ENCODE measurements around the gene PGK2. TPM values are rescaled to one million over a fixed set of nuclear protein-coding genes. Genes with fewer than 3 reads are reported as not detected.
"Not testable (repeated sequence)": the region's sequence is repeated elsewhere in the genome, so short reads cannot be mapped to it uniquely, and the experiment has no call there.

The PGK2 gene
- total and polyA plus RNA-seq, 9 donors, result not detected

DNA sequence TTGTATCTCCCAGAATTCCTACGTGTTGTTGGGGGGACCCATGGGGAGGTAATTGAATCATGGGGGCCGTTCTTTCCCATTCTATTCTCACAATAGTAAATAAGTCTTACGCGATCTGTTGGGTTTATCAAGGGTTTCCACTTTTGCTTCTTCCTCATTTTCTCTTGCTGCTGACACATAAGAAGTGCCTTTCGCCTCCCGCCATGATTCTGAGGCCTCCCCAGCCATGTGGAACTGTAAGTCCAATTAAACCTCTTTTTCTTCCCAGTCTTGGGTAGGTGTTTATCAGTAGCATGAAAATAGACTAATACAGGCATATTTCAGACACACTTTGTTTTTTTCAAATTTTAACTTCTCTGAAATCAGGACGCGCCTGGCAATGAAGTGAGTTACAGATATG lies 14.4 kb upstream of the PGK2 start:
- no peak overlapping the region for H3K4me3 ChIP-seq
- H3K27me3 ChIP-seq, result no peaks in the 10 kb centered on the region
- H3K9me3 ChIP-seq, result no peaks in the 10 kb centered on the region
- WGBS, 3 donors, result 93 to 94% (median 93%) methylated on average over 8 of the region's 8 CpGs
- H3K36me3 ChIP-seq, result no peaks in the 10 kb centered on the region
- no peak for DNase-seq
- H3K27ac ChIP-seq, result no peak overlapping the region
- intact Hi-C loops (cut with DNase I), result no loop called here
- TF ChIP-seq POLR2A (IDR thresholded peaks at IDR 0.05) (no peak), EP300 (IDR thresholded peaks at IDR 0.05) (no peak)
- TF ChIP-seq, protein P1, sequence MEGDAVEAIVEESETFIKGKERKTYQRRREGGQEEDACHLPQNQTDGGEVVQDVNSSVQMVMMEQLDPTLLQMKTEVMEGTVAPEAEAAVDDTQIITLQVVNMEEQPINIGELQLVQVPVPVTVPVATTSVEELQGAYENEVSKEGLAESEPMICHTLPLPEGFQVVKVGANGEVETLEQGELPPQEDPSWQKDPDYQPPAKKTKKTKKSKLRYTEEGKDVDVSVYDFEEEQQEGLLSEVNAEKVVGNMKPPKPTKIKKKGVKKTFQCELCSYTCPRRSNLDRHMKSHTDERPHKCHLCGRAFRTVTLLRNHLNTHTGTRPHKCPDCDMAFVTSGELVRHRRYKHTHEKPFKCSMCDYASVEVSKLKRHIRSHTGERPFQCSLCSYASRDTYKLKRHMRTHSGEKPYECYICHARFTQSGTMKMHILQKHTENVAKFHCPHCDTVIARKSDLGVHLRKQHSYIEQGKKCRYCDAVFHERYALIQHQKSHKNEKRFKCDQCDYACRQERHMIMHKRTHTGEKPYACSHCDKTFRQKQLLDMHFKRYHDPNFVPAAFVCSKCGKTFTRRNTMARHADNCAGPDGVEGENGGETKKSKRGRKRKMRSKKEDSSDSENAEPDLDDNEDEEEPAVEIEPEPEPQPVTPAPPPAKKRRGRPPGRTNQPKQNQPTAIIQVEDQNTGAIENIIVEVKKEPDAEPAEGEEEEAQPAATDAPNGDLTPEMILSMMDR (IDR thresholded peaks at IDR 0.05), result no peak
- H3K4me1 ChIP-seq (ENCODE audit: insufficient read depth), result no peaks in the 10 kb centered on the region

DNA sequence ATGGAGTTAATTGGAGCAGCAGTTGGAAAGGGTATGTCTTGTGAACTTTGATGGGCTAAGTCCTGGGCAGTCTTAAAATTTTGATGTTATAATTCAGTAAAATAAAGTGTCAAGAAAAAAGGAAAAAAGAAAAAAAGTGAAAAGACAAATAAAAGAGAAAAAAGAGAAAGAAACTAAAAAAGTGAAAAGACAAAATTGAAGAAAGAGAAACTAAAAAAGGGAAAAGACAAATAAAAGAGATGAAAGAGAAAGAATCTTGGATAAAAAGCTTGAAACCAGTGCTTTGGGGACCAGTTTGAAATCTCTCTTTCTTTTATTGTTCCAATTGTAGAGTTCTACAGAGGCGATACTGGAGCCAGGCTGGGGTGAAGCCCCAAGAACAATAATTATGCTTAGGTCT lies 12.0 kb upstream of the PGK2 start:
- intact Hi-C loops (cut with DNase I), result no loop called here
- Histone ChIP-seq H3K9me3 (no peaks in the 10 kb centered on the region), H3K27ac (no peak overlapping the region), H3K36me3 (no peaks in the 10 kb centered on the region), H3K27me3 (no peaks in the 10 kb centered on the region), H3K4me3 (no peak overlapping the region), H3K4me1 (ENCODE audit: insufficient read depth) (no peaks in the 10 kb centered on the region)
- 88 to 98% (median 89%) methylated on average over 1 of the region's 1 CpG for WGBS, 3 donors
- DNase-seq, result no peak
- TF ChIP-seq, protein P1 (IDR thresholded peaks at IDR 0.05), result no peak
- TF ChIP-seq POLR2A (IDR thresholded peaks at IDR 0.05) (no peak), EP300 (IDR thresholded peaks at IDR 0.05) (no peak)

DNA sequence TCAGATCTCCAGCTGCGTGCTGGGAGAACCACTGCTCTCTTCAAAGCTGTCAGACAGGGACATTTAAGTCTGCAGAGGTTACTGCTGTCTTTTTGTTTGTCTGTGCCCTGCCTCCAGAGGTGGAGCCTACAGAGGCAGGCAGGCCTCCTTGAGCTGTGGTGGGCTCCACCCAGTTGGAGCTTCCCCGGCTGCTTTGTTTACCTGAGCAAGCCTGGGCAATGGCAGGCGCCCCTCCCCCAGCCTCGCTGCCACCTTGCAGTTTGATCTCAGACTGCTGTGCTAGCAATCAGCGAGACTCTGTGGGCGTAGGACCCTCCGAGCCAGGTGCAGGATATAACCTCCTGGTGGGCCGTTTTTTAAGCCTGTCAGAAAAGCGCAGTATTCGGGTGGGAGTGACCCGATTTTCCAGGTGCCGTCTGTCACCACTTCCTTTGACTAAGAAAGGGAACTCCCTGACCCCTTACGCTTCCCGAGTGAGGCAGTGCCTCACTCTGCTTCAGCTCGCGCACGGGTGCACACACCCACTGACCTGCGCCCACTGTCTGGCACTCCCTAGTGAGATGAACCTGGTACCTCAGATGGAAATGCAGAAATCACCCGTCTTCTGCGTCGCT lies 9.9 kb upstream of the PGK2 start:
- WGBS, 3 donors, result 85 to 89% (median 86%) methylated on average over 20 of the region's 21 CpGs
- H3K27me3 ChIP-seq; DNase-seq; H3K4me1 ChIP-seq (ENCODE audit: insufficient read depth); H3K9me3 ChIP-seq; H3K36me3 ChIP-seq; H3K27ac ChIP-seq; H3K4me3 ChIP-seq; intact Hi-C loops (cut with DNase I): not testable (repeated sequence)

DNA sequence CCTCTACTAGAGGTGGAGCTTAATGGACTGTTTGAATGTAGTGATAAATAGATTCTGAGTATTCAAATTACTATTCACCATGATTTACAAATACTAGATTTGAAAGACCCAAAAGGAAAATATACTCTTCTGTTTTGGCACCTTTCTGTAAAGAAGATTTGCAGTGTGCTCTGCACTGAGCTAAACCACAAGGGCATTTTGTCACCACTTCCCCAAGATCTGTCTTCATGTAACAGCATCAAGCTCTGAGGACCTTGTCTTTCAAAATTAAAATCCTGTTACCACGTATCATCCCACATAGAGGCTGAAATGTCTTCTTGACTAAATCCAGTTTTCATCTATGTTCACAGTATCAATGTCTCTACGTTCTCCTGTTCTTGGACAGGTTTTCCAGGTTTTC lies 3.3 kb upstream of the PGK2 start:
- Histone ChIP-seq H3K27ac (no peak overlapping the region), H3K27me3 (no peaks in the 10 kb centered on the region), H3K4me1 (ENCODE audit: insufficient read depth) (no peaks in the 10 kb centered on the region), H3K36me3 (no peaks in the 10 kb centered on the region), H3K9me3 (no peaks in the 10 kb centered on the region), H3K4me3 (no peak overlapping the region)
- DNase-seq, result no peak
- intact Hi-C loops (cut with DNase I), result no loop called here
- TF ChIP-seq EP300 (IDR thresholded peaks at IDR 0.05), result no peak
- no peak for TF ChIP-seq POLR2A (IDR thresholded peaks at IDR 0.05)
- TF ChIP-seq, protein P1 (IDR thresholded peaks at IDR 0.05), result no peak
- 80 to 85% (median 80%) methylated on average over 2 of the region's 2 CpGs for WGBS, 3 donors

DNA sequence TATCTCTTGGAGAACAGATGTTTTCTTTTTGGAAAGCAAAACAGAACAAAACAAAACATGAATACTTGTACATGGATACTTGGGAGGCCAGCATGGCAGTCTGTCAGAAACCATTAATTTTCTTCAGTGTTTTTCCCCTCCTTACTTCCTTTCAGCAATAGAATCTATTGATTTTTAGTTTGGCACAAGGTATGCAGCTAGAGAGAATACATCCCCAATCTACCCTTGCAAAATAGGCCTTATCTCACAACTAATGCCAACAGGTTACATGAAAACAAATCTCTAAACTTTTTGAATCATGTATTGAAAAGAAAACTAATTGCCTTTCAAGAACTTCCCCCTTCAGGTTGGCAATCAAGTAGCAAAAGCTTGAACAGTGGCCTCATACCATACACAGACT lies 2.8 kb downstream of the PGK2 start:
- Histone ChIP-seq H3K27me3 (no peaks in the 10 kb centered on the region), H3K36me3 (no peaks in the 10 kb centered on the region), H3K4me3 (no peak overlapping the region), H3K27ac (no peak overlapping the region), H3K9me3 (no peaks in the 10 kb centered on the region), H3K4me1 (ENCODE audit: insufficient read depth) (no peaks in the 10 kb centered on the region)
- intact Hi-C loops (cut with DNase I), result no loop called here
- TF ChIP-seq EP300 (IDR thresholded peaks at IDR 0.05) (no peak), POLR2A (IDR thresholded peaks at IDR 0.05) (no peak)
- no peak for DNase-seq
